Measurements from ENCODE around the gene SLFN11. TPM values are rescaled to one million over a fixed set of nuclear protein-coding genes. Genes with fewer than 3 reads are reported as not detected.

SLFN11 gene
- total RNA-seq, 2 experiments from 2014 or later: 95.8 to 106 TPM

Other genes starting within 250 kb of the SLFN11 start
- 10 to 100 TPM; 49.1 to 49.8 TPM for gene NLE1, start 231.3 kb downstream of the SLFN11 start, total RNA-seq
- under 1 TPM in 1 of 2 experiments, not detected in 1; 0.11 TPM for gene UNC45B, start 225.8 kb downstream of the SLFN11 start, total RNA-seq
- gene SLC35G3, start 179.2 kb downstream of the SLFN11 start, total RNA-seq: not detected
- 10 to 100 TPM; 29.1 to 32.7 TPM for gene SLFN5, start 130.5 kb downstream of the SLFN11 start, total RNA-seq
- gene SLFN12, start 58.9 kb upstream of the SLFN11 start, total RNA-seq: 1 to 10 TPM; 5.1 to 6.3 TPM
- gene SLFN13, start 75.1 kb upstream of the SLFN11 start, total RNA-seq: 10 to 100 TPM; 39.9 to 41.8 TPM
- gene SLFN12L, start 164.1 kb upstream of the SLFN11 start, total RNA-seq: 10 to 100 TPM; 41.7 to 42.5 TPM
- under 1 TPM in 1 of 2 experiments, not detected in 1; 0.11 TPM for gene SLFN14, start 187.2 kb upstream of the SLFN11 start, total RNA-seq
- gene PEX12, start 204.9 kb upstream of the SLFN11 start, total RNA-seq: 1 to 10 TPM; 5.1 to 5.6 TPM
- gene AP2B1, start 213.7 kb upstream of the SLFN11 start, total RNA-seq: 100 to 1,000 TPM; 157 to 161 TPM